ENCODE measurements around the gene HACD2. TPM values are rescaled to one million over a fixed set of nuclear protein-coding genes. Genes with fewer than 3 reads are reported as not detected.
A peak's percentile ranks its signal among the peaks of the same experiment; 100 is the strongest.
"Not testable (repeated sequence)": the region's sequence is repeated elsewhere in the genome, so short reads cannot be mapped to it uniquely, and the experiment has no call there.

Gene HACD2
- total and polyA plus RNA-seq, 12 donors = 5.1 to 29.9 (median 20.2) TPM

DNA sequence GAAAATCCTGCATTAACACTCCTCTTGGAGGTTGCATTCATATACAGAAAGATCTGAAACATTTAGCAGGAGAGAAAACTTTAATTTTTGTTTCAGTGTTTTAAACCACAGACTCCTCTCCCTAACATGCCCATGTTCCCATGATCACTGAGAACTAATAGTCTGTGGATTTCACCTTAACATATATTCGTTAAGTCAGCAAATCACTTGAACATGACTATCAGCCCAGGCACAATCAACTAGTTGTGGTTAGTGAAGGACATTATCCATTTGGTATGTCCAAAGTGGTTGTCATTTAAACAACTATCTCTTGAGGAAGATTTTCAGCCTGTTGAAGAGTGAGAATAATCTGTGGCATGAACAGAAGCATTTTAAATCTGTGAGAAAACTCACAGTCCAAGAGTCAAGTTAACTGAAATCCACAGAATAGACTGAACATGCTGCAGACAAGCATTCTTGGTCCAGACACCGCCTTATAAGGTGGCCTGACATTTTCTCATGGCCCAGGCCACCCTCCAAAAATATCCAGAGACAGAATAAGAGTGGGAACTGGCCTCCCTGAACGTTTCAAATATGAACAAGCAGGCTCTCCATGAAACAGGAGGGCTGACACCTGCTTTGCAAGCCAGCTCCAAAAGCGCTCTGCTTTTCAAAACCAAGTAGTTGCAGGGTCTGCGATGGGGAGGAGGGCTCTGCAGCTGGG lies 96.1 kb downstream of the HACD2 start:
- no peaks in the 10 kb centered on the region for H3K9me3 ChIP-seq (replicated peaks in 1 of 3)
- 78 to 89% (median 86%) methylated on average over 5 of the region's 5 CpGs for WGBS, 4 donors
- no peaks in the 10 kb centered on the region for H3K4me1 ChIP-seq (replicated peaks in 1 of 2)
- peaks cover 0 to 6% of the 10 kb centered on the region in 2 donors for H3K36me3 ChIP-seq (replicated peaks in 1 of 2)
- no peak for TF ChIP-seq POLR2A (IDR thresholded peaks at IDR 0.05)
- TF ChIP-seq, protein P1, sequence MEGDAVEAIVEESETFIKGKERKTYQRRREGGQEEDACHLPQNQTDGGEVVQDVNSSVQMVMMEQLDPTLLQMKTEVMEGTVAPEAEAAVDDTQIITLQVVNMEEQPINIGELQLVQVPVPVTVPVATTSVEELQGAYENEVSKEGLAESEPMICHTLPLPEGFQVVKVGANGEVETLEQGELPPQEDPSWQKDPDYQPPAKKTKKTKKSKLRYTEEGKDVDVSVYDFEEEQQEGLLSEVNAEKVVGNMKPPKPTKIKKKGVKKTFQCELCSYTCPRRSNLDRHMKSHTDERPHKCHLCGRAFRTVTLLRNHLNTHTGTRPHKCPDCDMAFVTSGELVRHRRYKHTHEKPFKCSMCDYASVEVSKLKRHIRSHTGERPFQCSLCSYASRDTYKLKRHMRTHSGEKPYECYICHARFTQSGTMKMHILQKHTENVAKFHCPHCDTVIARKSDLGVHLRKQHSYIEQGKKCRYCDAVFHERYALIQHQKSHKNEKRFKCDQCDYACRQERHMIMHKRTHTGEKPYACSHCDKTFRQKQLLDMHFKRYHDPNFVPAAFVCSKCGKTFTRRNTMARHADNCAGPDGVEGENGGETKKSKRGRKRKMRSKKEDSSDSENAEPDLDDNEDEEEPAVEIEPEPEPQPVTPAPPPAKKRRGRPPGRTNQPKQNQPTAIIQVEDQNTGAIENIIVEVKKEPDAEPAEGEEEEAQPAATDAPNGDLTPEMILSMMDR (IDR thresholded peaks at IDR 0.05) = no peak
- H3K27ac ChIP-seq = no peak overlapping the region
- H3K4me3 ChIP-seq = no peak overlapping the region
- DNase-seq = no peak
- no peaks in the 10 kb centered on the region for H3K27me3 ChIP-seq
- intact Hi-C loops (cut with DNase I) = loop anchor here (2.0 kb wide), 2 partner anchors 160 to 162 kb away; no protein-coding TSS in a partner anchor

DNA sequence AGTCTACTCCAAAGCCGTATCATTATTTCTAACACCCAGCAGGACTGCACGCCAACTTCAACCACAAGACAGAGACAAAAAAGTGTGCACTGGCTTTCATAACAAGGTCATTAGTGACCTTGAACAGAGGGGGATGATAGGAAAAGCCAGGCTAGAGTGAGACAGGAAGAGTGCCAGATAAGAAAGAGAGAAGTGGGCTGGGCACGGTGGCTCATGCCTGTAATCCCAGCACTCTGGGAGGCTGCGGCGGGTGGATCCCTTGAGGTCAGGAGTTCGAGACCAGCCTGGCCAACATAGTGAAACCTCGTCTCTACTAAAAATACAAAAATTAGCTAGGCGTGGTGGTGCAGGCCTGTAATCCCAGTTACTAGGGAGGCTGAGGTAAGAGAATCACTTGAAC lies 97.8 kb downstream of the HACD2 start:
- not testable (repeated sequence) for H3K9me3 ChIP-seq (replicated peaks in 1 of 3); H3K4me3 ChIP-seq

DNA sequence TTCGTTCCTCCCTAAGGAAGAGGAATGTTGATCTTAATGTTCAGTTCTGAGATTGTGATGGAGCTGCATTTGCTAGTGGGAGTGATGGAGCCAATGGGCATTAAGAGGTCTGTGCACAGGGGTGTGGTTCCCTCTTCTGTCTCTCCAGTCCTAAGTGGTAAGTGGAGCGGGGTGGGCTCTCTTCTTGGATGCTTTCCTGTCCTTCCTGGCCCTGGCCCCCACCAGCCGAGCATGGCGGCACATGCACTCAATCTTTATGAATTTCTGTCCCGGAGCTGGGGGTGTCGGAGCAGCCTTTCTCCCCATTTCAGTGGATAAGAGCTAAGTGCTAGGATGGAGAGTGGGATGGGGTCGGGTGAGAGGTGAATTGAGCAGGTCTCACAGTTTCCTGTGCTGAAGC lies 98.4 kb downstream of the HACD2 start:
- no peaks in the 10 kb centered on the region for H3K27me3 ChIP-seq
- DNase-seq = no peak
- H3K27ac ChIP-seq = no peak overlapping the region
- H3K4me1 ChIP-seq (replicated peaks in 1 of 2) = no peaks in the 10 kb centered on the region
- no peaks in the 10 kb centered on the region for H3K9me3 ChIP-seq (replicated peaks in 1 of 3)
- H3K36me3 ChIP-seq (replicated peaks in 1 of 2) = no peaks in the 10 kb centered on the region
- WGBS, 4 donors = 88 to 93% (median 92%) methylated on average over 7 of the region's 7 CpGs
- TF ChIP-seq POLR2A (IDR thresholded peaks at IDR 0.05) = no peak
- TF ChIP-seq, protein P1 (IDR thresholded peaks at IDR 0.05) = no peak
- intact Hi-C loops (cut with DNase I) = no loop called here
- H3K4me3 ChIP-seq = no peak overlapping the region

More for the DNA sequence above, 97.8 kb downstream of the HACD2 start:
- H3K27ac ChIP-seq; H3K27me3 ChIP-seq; H3K4me1 ChIP-seq (replicated peaks in 1 of 2); H3K36me3 ChIP-seq (replicated peaks in 1 of 2); intact Hi-C loops (cut with DNase I): not testable (repeated sequence)
- WGBS, 4 donors = 69 to 80% (median 71%) methylated on average over 6 to 8 of the region's 8 CpGs
- peak in 3 of 7 donors; percentile 10 to 23 (median 19) for DNase-seq

DNA sequence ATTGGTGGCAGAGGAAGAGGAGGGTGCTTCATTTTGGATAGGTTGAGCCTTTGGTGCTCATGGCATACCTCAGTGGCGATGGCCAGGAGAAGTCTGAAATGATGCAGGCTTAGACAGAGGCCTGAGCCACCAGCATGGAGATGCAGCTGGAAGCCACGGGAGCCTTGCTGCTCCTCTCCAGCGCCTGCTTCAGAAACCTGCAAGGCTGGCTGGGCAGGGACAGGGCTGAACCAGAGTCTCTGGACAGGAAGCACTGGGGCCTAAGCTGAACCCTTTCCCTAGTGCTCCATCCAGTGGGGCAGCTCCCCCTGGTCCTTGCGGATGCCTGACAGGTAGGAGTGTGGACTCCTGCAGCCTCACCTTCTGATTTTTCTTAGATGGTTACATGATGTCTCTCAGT lies 99.3 kb downstream of the HACD2 start:
- DNase-seq = no peak
- no peaks in the 10 kb centered on the region for H3K27me3 ChIP-seq
- no peaks in the 10 kb centered on the region for H3K36me3 ChIP-seq (replicated peaks in 1 of 2)
- H3K4me3 ChIP-seq = no peak overlapping the region
- no peaks in the 10 kb centered on the region for H3K9me3 ChIP-seq (replicated peaks in 1 of 3)
- TF ChIP-seq, protein P1 (IDR thresholded peaks at IDR 0.05) = no peak
- no peak for TF ChIP-seq POLR2A (IDR thresholded peaks at IDR 0.05)
- WGBS, 4 donors = 93 to 97% (median 96%) methylated on average over 4 of the region's 4 CpGs
- intact Hi-C loops (cut with DNase I) = no loop called here
- H3K4me1 ChIP-seq (replicated peaks in 1 of 2) = no peaks in the 10 kb centered on the region
- no peak overlapping the region for H3K27ac ChIP-seq

DNA sequence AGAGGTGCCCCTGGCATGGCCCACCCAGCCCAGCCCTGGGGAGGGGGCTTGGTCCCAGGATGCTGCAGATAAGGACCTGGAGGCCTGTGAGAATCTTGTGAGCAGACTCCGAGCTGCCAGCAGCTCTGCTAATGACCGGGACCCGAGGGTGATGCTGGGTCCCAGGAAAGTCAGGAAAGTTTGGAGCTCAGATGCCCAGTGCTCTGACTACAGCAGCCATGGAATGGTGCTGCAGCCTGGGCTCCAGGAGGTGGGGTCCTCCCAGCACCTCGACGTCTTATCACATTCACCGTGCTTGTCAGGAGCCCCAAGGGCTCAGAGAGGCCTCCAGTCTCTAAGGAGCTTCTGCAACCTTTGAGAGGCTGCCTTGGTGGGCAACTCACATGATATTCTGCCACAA lies 101.7 kb downstream of the HACD2 start:
- H3K36me3 ChIP-seq (replicated peaks in 1 of 2) = no peaks in the 10 kb centered on the region
- intact Hi-C loops (cut with DNase I) = no loop called here
- no peaks in the 10 kb centered on the region for H3K27me3 ChIP-seq
- H3K4me3 ChIP-seq = no peak overlapping the region
- no peak for DNase-seq
- H3K4me1 ChIP-seq (replicated peaks in 1 of 2) = no peaks in the 10 kb centered on the region
- H3K27ac ChIP-seq = no peak overlapping the region
- 82 to 90% (median 88%) methylated on average over 6 of the region's 6 CpGs; no CpG with 5 or more reads in 1 of the 4 donors for WGBS, 4 donors
- TF ChIP-seq, protein P1 (IDR thresholded peaks at IDR 0.05) = no peak
- no peak for TF ChIP-seq POLR2A (IDR thresholded peaks at IDR 0.05)
- no peaks in the 10 kb centered on the region for H3K9me3 ChIP-seq (replicated peaks in 1 of 3)

Data from adrenal gland (tissue), 12 donors.